Heart left ventricle (tissue), 16 donors: ENCODE results near the gene SPEF2. TPM values are rescaled to one million over a fixed set of nuclear protein-coding genes. Genes with fewer than 3 reads are reported as not detected.
A peak's percentile ranks its signal among the peaks of the same experiment; 100 is the strongest.

Experiments used
- ATAC-seq, 4 donors: fragments of 200-7000 bp; cut with Tn5 transposase; one replicate each; pipeline ENCODE4 v1.9.1; 2020 to 2022; ENCODE audit warnings: moderate library complexity in 4 of 4, mild to moderate bottlenecking in 3 of 4, moderate number of reproducible peaks in 1 of 4
- DNase-seq, 5 donors: peaks; one replicate each; pipeline ENCODE4 v3.0.0-alpha.2; 2020
- H3K27ac ChIP-seq, 12 donors: fragments of 200-600 bp; sonication (generic) in 4 of 12; one replicate each; pipeline versions ENCODE4 v1.5.0 to v1.8.0; 2016 to 2022; ENCODE audit warnings: mild to moderate bottlenecking in 2 of 12
- H3K27me3 ChIP-seq, 9 donors: fragments of 200-600 bp; sonication (generic) in 2 of 9; one replicate each; pipeline versions ENCODE4 v1.5.1 to v1.8.0; 2016 to 2022; ENCODE audit warnings: mild to moderate bottlenecking in 3 of 9
- H3K36me3 ChIP-seq, 9 donors: fragments of 200-600 bp; sonication (generic) in 2 of 9; one replicate each; pipeline versions ENCODE4 v1.5.0 to v1.8.0; 2018 to 2022; ENCODE audit warnings: mild to moderate bottlenecking in 2 of 9
- H3K4me1 ChIP-seq, 12 donors: fragments of 200-600 bp; sonication (generic) in 4 of 12; one replicate each; pipeline versions ENCODE4 v1.5.0 to v1.8.0; 2016 to 2022; ENCODE audit warnings: mild to moderate bottlenecking in 3 of 12
- H3K4me3 ChIP-seq, 12 donors: fragments of 200-600 bp; sonication (generic) in 4 of 12; one replicate each; pipeline versions ENCODE4 v1.5.0 to v1.8.0; 2017 to 2022; ENCODE audit warnings: mild to moderate bottlenecking in 9 of 12, moderate library complexity in 4 of 12
- H3K9me3 ChIP-seq, 12 donors: fragments of 200-600 bp; sonication (generic) in 4 of 12; one replicate each; pipeline versions ENCODE4 v1.5.0 to v1.8.0; 2016 to 2022; ENCODE audit warnings: mild to moderate bottlenecking in 1 of 12
- CTCF ChIP-seq, 12 donors: fragments of 200-600 bp; sonication (generic) in 4 of 12; IDR thresholded peaks; one replicate each; pipeline versions ENCODE4 v1.5.0 to v1.8.0; 2018 to 2022; ENCODE audit warnings: antibody characterized with exemption in 12 of 12, mild to moderate bottlenecking in 5 of 12
- POLR2A ChIP-seq, 2 donors: fragments of 450-650 bp; IDR thresholded peaks; one replicate each; pipeline ENCODE4 v1.6.1; 2017; ENCODE audit warnings: antibody characterized with exemption in 2 of 2, mild to moderate bottlenecking in 2 of 2, moderate library complexity in 2 of 2
- WGBS, 4 donors: extraction: QIAGEN DNeasy Blood & Tissue Kit in 2 of 4; methylation state at CpG; one replicate each; pipeline versions ENCODE4 v1.1.5 to v1.1.7; 2013 to 2018; 5-methylcytosine and 5-hydroxymethylcytosine counted together
- intact Hi-C, 10 donors: fragments of 100-400 bp; cut with DNase I; formaldehyde crosslinking; loops; one replicate each; pipeline versions ENCODE4 v1.11.1 to v1.14.2; 2022
- polyA plus RNA-seq, 2 donors: library from polyadenylated mRNA; stranded (reverse); fragments of 200-250 nt; gene quantifications; one replicate each; pipeline ENCODE4 v1.2.3, GENCODE V29; 2013
- total RNA-seq, 9 donors: library from RNA; depleted of rRNA in 2 of 9; stranded (reverse); fragments of >200 nt in 2 of 9; fragmentation: NEBNext Ultra II Directional in 3 of 9; extraction: Animal tissue kit (Norgen Biotek cat#: 25700) in 3 of 9; gene quantifications; one replicate each; pipeline versions ENCODE4 v1.1.0 to v1.2.4, GENCODE V29; 2016 to 2023
- donor health status: ischemic (EF 13 %, LVEDD 7.1; RV severe dilation, severe dysfunction).
- donor health status: healthy with polysubstance abuse.
- donor health status: DM: no; HTN: yes; CAD: no.
- donor health status: DM: no; HTN: no; CAD: no.
- donor health status: ischemic (EF 25% LVEDD 6.9; RV normal size, moderate dysfunction).
- donor health status: ischemic (EF 25% LVEDD 5.7; RV mildly dilated, moderate dysfunction).
- donor health status: healthy.
- donor health status: DM: yes; HTN: yes; CAD: no.
- donor health status: ischemic (EF 35%, LVEDD 5.7; RV mildly dilated, moderate dysfunction).
- donor health status: nonischemic (EF 11% LVEDD 7.7; RV severe dilation, severe dysfunction).
- donor health status: DM: yes; HTN: yes; CAD: no.
- donor health status: PGD.
- donor health status: ischemic (EF 29% LVEDD 5.4; RV normal size, mild dysfunction).
- donor health status: nonischemic (EF 23%, LVEDD 6.1; RV moderate dilation, normal function).

The SPEF2 gene
- total and polyA plus RNA-seq, 11 donors, result 0.46 to 4.1 (median 1.3) TPM

GRCh38 chr5:35771839-35772238 is 154.2 kb downstream of the SPEF2 start:
- WGBS, 4 donors, result 37 to 77% (median 64%) methylated on average over 2 of the region's 2 CpGs
- DNase-seq, result no peak
- no peak for TF ChIP-seq POLR2A (IDR thresholded peaks at IDR 0.05)
- TF ChIP-seq CTCF (IDR thresholded peaks at IDR 0.05), result no peak
- Histone ChIP-seq H3K27me3 (peaks cover 0 to 3% (median 0%) of the 10 kb centered on the region in 9 donors), H3K27ac (no peak overlapping the region), H3K4me3 (no peak overlapping the region), H3K9me3 (no peaks in the 10 kb centered on the region), H3K36me3 (no peaks in the 10 kb centered on the region), H3K4me1 (no peaks in the 10 kb centered on the region)
- no peak for ATAC-seq
- intact Hi-C loops, result no loop called here

GRCh38 chr5:35773967-35774366 is 156.3 kb downstream of the SPEF2 start:
- H3K27me3 ChIP-seq, result peaks cover 0 to 3% (median 0%) of the 10 kb centered on the region in 9 donors
- TF ChIP-seq POLR2A (IDR thresholded peaks at IDR 0.05), result no peak
- TF ChIP-seq CTCF (IDR thresholded peaks at IDR 0.05), result no peak
- ATAC-seq (no peak), DNase-seq (no peak)
- 82 to 92% (median 85%) methylated on average over 6 of the region's 6 CpGs for WGBS, 4 donors
- H3K27ac ChIP-seq, result no peak overlapping the region
- no peaks in the 10 kb centered on the region for H3K9me3 ChIP-seq
- H3K36me3 ChIP-seq, result no peaks in the 10 kb centered on the region
- no peak overlapping the region for H3K4me3 ChIP-seq
- peaks cover 0 to 3% (median 0%) of the 10 kb centered on the region in 12 donors for H3K4me1 ChIP-seq
- intact Hi-C loops, result no loop called here

GRCh38 chr5:35776757-35777156 is 159.1 kb downstream of the SPEF2 start:
- H3K4me3 ChIP-seq, result no peak overlapping the region
- TF ChIP-seq POLR2A (IDR thresholded peaks at IDR 0.05) (no peak), CTCF (IDR thresholded peaks at IDR 0.05) (no peak)
- DNase-seq (no peak), ATAC-seq (no peak)
- no peak overlapping the region for H3K27ac ChIP-seq
- H3K27me3 ChIP-seq, result no peaks in the 10 kb centered on the region
- H3K9me3 ChIP-seq, result no peaks in the 10 kb centered on the region
- no peaks in the 10 kb centered on the region for H3K36me3 ChIP-seq
- H3K4me1 ChIP-seq, result peaks cover 0 to 15% (median 5%) of the 10 kb centered on the region in 12 donors
- intact Hi-C loops, result loop anchor here (1.0 to 5.0 kb wide), 6 partner anchors 36 to 151 kb away; no protein-coding TSS in a partner anchor

GRCh38 chr5:35777358-35778087 is 159.9 kb downstream of the SPEF2 start:
- Histone ChIP-seq H3K36me3 (no peaks in the 10 kb centered on the region), H3K4me3 (no peak overlapping the region), H3K27ac (no peak overlapping the region), H3K27me3 (no peaks in the 10 kb centered on the region), H3K4me1 (peaks cover 0 to 23% (median 7%) of the 10 kb centered on the region in 12 donors), H3K9me3 (no peaks in the 10 kb centered on the region)
- TF ChIP-seq POLR2A (IDR thresholded peaks at IDR 0.05), result no peak
- TF ChIP-seq CTCF (IDR thresholded peaks at IDR 0.05), result peak; percentile 30 to 70 (median 58)
- whole genome bisulfite sequencing, 4 donors, result 24 to 36% (median 30%) methylated on average over 9 of the region's 9 CpGs
- ATAC-seq, result peak in 1 of 4 donors; percentile 42
- intact Hi-C loops, result loop anchor here (1.0 to 5.0 kb wide), 7 partner anchors 35 to 150 kb away; no protein-coding TSS in a partner anchor
- DNase-seq, result peak in 3 of 5 donors; percentile 44 to 57 (median 56)
